K562 (cell line): ENCODE results near the gene ERGIC1. TPM values are rescaled to one million over a fixed set of nuclear protein-coding genes. Genes with fewer than 3 reads are reported as not detected.
A peak's percentile ranks its signal among the peaks of the same experiment; 100 is the strongest.

Experiments used
- CC2D1A ChIP-seq: fragments of 450-650 bp; IDR thresholded peaks from 2 replicates; pipeline ENCODE4 v1.6.1; 2017; ENCODE audit warnings: mild to moderate bottlenecking
- DNMT1 ChIP-seq: fragments of 450-650 bp; IDR thresholded peaks from 2 replicates; pipeline ENCODE4 v1.6.1; 2016; ENCODE audit warnings: antibody characterized with exemption, mild to moderate bottlenecking
- JUND ChIP-seq, 2 experiments: IDR thresholded peaks; 2 replicates in 1 of 2; 3 replicates in 1 of 2; pipeline ENCODE4 v1.6.1; 2011; ENCODE audit warnings: borderline replicate concordance in 2 of 2, low read depth in 2 of 2, low read length in 2 of 2, improper control_type of control experiment in 1 of 2, missing biosample characterization in 1 of 2, missing genetic modification characterization in 1 of 2, missing genetic modification reagents in 1 of 2
- KLF13 ChIP-seq: fragments of 450-650 bp; IDR thresholded peaks from 2 replicates; pipeline ENCODE4 v1.6.1; 2016; ENCODE audit warnings: missing genetic modification characterization, low read depth, mild to moderate bottlenecking, missing compliant biosample characterization, moderate library complexity, borderline replicate concordance
- NFE2 ChIP-seq: IDR thresholded peaks from 2 replicates; pipeline ENCODE4 v1.6.1; 2014; ENCODE audit warnings: antibody characterized with exemption, low read depth
- NR2F6 ChIP-seq: fragments of 450-650 bp; formaldehyde crosslinking; IDR thresholded peaks from 2 replicates; pipeline ENCODE4 v1.4.0; 2020; ENCODE audit warnings: mild to moderate bottlenecking
- PYGO2 ChIP-seq: fragments of 450-650 bp; IDR thresholded peaks from 2 replicates; pipeline ENCODE4 v1.6.1; 2016; ENCODE audit warnings: mild to moderate bottlenecking, missing genetic modification characterization, moderate library complexity, missing compliant biosample characterization
- SMARCA5 ChIP-seq: fragments of 450-650 bp; IDR thresholded peaks from 2 replicates; pipeline ENCODE4 v1.6.1; 2016
- SP1 ChIP-seq: sonication (generic); formaldehyde crosslinking; IDR thresholded peaks from 2 replicates; pipeline ENCODE4 v1.8.1; 2022; ENCODE audit warnings: mild to moderate bottlenecking, missing genetic modification reagents
- STAT5B ChIP-seq: fragments of 250-450 bp; sonication (Bioruptor Pico); IDR thresholded peaks from 2 replicates; pipeline ENCODE4 v1.8.0; 2021; ENCODE audit warnings: mild to moderate bottlenecking, inconsistent platforms
- TAF7 ChIP-seq: fragments of 450-650 bp; IDR thresholded peaks from 2 replicates; pipeline ENCODE4 v1.6.1; 2016; ENCODE audit warnings: missing genetic modification characterization, missing compliant biosample characterization
- ZNF408 ChIP-seq: fragments of 250-450 bp; sonication (Bioruptor Pico); IDR thresholded peaks from 2 replicates; pipeline ENCODE4 v1.4.0; 2020; ENCODE audit warnings: low read depth, mild to moderate bottlenecking, moderate library complexity
- ZNF76 ChIP-seq: fragments of 250-450 bp; sonication (Bioruptor Pico); IDR thresholded peaks from 2 replicates; pipeline ENCODE4 v1.4.0; 2020; ENCODE audit warnings: mild to moderate bottlenecking, moderate library complexity, borderline replicate concordance
- polyA plus RNA-seq, 8 experiments: library from polyadenylated mRNA; depleted of rRNA in 4 of 8; stranded (reverse) in 5 of 8; unstranded in 3 of 8; fragments of >200 nt; fragmentation: Nextera tagmentation in 2 of 8; fragmentation: Illumina TruSeq in 1 of 8; extraction: Ambion mirVana in 2 of 8; extraction: Trizol in 1 of 8; gene quantifications; 2 replicates each; pipeline versions ENCODE4 v1.2.1 to v1.2.3, GENCODE V29; 2011 to 2014; ENCODE audit warnings: inconsistent platforms in 1 of 8, missing spikeins in 1 of 8
- total RNA-seq, 7 experiments: library from RNA; depleted of rRNA in 6 of 7; stranded (reverse); fragments of >200 nt in 6 of 7; fragmentation: Illumina TruSeq in 2 of 7; extraction: Trizol in 2 of 7; gene quantifications; 2 replicates each; pipeline versions ENCODE4 v1.2.1 to v1.2.3, GENCODE V29; 2011 to 2021; ENCODE audit warnings: low replicate concordance in 1 of 7
- TF ChIP-seq, protein P1 (sequence below), 2 experiments: fragments of 450-650 bp; formaldehyde crosslinking in 1 of 2; IDR thresholded peaks; 2 replicates each; pipeline versions ENCODE4 v1.4.0 to v1.6.1; 2014 to 2020; ENCODE audit warnings: mild to moderate bottlenecking in 2 of 2, borderline replicate concordance in 1 of 2, low read depth in 1 of 2
- TF ChIP-seq, protein P2 (sequence below): sonication (generic); formaldehyde crosslinking; IDR thresholded peaks from 2 replicates; pipeline ENCODE4 v1.9.0; 2022; ENCODE audit warnings: mild to moderate bottlenecking, missing genetic modification reagents
- TF ChIP-seq, protein P3 (sequence below): fragments of 250-450 bp; sonication (Bioruptor Pico); IDR thresholded peaks from 2 replicates; pipeline ENCODE4 v1.4.0; 2020; ENCODE audit warnings: mild to moderate bottlenecking, moderate library complexity

ERGIC1 gene
- total and polyA plus RNA-seq, 9 of the 15 experiments (the other 6 are each of a cell fraction or from before 2014, with no cell fraction given): 5.5 to 68.4 (median 36.4) TPM

DNA sequence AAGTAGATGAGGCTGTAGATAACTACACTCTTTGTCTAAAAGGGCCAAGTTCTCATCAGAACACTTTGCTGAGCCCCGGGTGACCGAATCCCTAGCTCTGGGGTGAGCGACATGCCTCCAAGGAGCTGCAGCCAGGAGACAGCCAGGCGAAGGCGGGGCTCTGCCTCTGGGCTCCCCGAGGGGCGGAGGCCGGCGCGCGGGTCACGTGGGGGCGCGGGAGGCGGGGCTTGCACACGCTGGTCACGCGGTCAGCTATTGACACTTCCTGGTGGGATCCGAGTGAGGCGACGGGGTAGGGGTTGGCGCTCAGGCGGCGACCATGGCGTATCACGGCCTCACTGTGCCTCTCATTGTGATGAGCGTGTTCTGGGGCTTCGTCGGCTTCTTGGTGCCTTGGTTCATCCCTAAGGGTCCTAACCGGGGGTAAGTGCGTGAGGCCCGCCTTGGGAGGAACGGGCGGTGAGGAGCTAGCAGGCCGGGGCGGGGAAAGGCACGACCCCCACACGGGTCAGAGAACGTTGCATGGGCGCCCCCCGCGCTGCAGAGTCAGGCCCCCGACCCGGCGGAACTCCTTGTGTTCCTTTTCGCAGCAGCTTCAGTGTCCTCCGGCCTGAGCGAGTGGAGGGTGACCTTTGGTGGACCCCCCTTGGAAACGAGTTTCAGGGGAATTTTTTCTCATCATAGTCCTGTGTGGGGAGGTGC lies 149.6 kb downstream of the ERGIC1 start, which contains the start of gene ATP6V0E1 (continued):
- TF ChIP-seq, protein P1, sequence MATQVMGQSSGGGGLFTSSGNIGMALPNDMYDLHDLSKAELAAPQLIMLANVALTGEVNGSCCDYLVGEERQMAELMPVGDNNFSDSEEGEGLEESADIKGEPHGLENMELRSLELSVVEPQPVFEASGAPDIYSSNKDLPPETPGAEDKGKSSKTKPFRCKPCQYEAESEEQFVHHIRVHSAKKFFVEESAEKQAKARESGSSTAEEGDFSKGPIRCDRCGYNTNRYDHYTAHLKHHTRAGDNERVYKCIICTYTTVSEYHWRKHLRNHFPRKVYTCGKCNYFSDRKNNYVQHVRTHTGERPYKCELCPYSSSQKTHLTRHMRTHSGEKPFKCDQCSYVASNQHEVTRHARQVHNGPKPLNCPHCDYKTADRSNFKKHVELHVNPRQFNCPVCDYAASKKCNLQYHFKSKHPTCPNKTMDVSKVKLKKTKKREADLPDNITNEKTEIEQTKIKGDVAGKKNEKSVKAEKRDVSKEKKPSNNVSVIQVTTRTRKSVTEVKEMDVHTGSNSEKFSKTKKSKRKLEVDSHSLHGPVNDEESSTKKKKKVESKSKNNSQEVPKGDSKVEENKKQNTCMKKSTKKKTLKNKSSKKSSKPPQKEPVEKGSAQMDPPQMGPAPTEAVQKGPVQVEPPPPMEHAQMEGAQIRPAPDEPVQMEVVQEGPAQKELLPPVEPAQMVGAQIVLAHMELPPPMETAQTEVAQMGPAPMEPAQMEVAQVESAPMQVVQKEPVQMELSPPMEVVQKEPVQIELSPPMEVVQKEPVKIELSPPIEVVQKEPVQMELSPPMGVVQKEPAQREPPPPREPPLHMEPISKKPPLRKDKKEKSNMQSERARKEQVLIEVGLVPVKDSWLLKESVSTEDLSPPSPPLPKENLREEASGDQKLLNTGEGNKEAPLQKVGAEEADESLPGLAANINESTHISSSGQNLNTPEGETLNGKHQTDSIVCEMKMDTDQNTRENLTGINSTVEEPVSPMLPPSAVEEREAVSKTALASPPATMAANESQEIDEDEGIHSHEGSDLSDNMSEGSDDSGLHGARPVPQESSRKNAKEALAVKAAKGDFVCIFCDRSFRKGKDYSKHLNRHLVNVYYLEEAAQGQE (IDR thresholded peaks at IDR 0.05; ENCODE audit: borderline replicate concordance): peak; percentile 94
- TF ChIP-seq, protein P1 (CRISPR knock-in tag; IDR thresholded peaks at IDR 0.05; ENCODE audit: low read depth): no peak
- TF ChIP-seq ZNF76 (no peak), SMARCA5 (no peak), NFE2 (no peak), TAF7 (tag) (0 out of 2 replicates have a peak, but pooled peaks have one; percentile 14), PYGO2 (tag) (no peak), JUND (IDR thresholded peaks at IDR 0.05; ENCODE audit: borderline replicate concordance, low read depth, low read length) (0 out of 2 replicates have a peak, but pooled peaks have one; percentile 39), JUND (tag; IDR thresholded peaks at IDR 0.05; ENCODE audit: borderline replicate concordance, low read depth, low read length) (no peak), NR2F6 (CRISPR knock-in tag) (no peak), KLF13 (tag) (peak; percentile 24; the same call in 1 of the 2 replicates), SP1 (CRISPR knock-in tag) (peak; percentile 86), ZNF408 (CRISPR knock-in tag) (no peak), STAT5B (CRISPR knock-in tag) (no peak), CC2D1A (no peak), DNMT1 (no peak)
- TF ChIP-seq, protein P2, sequence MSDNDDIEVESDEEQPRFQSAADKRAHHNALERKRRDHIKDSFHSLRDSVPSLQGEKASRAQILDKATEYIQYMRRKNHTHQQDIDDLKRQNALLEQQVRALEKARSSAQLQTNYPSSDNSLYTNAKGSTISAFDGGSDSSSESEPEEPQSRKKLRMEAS (CRISPR knock-in tag): peak; percentile 94
- TF ChIP-seq, protein P3, sequence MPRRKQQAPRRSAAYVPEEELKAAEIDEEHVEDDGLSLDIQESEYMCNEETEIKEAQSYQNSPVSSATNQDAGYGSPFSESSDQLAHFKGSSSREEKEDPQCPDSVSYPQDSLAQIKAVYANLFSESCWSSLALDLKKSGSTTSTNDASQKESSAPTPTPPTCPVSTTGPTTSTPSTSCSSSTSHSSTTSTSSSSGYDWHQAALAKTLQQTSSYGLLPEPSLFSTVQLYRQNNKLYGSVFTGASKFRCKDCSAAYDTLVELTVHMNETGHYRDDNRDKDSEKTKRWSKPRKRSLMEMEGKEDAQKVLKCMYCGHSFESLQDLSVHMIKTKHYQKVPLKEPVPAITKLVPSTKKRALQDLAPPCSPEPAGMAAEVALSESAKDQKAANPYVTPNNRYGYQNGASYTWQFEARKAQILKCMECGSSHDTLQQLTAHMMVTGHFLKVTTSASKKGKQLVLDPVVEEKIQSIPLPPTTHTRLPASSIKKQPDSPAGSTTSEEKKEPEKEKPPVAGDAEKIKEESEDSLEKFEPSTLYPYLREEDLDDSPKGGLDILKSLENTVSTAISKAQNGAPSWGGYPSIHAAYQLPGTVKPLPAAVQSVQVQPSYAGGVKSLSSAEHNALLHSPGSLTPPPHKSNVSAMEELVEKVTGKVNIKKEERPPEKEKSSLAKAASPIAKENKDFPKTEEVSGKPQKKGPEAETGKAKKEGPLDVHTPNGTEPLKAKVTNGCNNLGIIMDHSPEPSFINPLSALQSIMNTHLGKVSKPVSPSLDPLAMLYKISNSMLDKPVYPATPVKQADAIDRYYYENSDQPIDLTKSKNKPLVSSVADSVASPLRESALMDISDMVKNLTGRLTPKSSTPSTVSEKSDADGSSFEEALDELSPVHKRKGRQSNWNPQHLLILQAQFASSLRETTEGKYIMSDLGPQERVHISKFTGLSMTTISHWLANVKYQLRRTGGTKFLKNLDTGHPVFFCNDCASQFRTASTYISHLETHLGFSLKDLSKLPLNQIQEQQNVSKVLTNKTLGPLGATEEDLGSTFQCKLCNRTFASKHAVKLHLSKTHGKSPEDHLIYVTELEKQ (CRISPR knock-in tag): no peak
